ENCODE measurements around the gene CENPP.

Gene CENPP

GRCh38 chr9:92325269-92325990 lies at the start of gene CENPP, which contains the start of gene NOL8:
CENPP (plus strand) TSS chr9:92325953.
NOL8 (minus strand) TSS chr9:92325350; CDS start chr9:92324161, 1,189 bp downstream.
- peak within 1 kb of the TSS; percentile 93 for H3K4me3 ChIP-seq (ENCODE audit: low read depth, low read length)

DNA sequence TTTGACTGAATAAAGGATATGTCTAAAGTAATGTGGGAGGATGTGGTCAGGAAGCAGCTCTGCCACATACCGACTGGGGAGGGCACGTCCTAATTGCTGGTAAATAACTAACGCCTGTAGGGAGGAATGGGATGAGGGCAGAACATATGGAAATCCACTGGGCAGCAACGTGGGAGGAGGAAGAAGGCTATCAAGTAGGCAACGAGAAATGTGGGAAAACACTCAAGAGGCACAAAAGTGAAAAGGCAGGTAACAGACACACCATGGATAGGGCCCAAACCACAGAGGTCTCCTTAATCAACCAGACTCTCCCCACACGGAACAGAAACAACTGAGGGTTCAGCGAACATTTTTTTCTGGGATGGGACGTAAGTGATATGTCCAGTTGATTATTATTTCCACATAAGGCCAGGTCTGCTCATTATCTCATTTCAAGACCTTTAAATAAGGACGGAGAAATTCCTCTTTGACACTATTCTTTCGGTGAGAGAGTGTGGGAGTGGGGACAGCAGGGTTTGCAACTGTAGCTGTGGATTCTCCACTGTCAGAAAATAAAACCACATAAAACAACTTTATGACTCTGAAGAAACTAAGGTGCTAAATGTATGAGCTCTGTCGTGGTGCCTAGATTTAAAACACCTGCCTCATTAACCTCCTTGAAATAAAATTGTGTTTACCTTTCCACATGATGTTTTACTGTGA lies 49.3 kb upstream of the CENPP start:
- H3K4me3 ChIP-seq (ENCODE audit: low read depth, low read length), result no peak overlapping the region

GRCh38 chr9:92278110-92278509 lies 47.6 kb upstream of the CENPP start:
- no peak overlapping the region for H3K4me3 ChIP-seq (ENCODE audit: low read depth, low read length)

GRCh38 chr9:92279302-92279701 lies 46.5 kb upstream of the CENPP start:
- H3K4me3 ChIP-seq (ENCODE audit: low read depth, low read length), result no peak overlapping the region

DNA sequence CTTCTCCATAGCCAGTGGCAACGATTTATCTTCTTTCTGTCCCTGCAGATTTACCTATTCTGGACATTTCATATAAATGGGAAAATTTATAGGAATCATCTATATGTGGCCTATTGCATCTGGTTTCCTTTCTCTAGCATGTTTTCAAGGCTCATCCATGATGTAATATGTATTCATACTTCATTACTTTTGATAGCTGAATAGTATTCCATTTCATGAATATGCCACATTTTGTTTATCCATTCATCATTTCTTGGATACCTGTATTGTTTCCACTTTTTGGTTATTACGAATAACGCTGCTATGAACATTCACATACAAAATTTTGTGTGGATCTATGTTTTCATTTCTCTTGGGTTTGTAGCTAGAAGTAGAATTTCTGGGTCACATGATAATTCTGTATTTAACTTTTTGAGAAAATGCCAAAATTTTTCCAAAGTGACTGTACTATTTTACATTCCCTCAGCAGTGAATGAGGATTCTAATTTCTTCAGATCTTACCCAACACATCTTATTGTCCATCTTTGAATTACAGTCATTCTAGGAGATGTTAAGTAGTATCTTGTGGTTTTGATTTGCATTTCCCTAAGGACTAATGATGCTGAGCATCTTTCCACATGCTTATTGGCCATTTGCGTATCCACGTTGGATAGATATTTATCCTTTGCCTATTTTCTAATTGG lies 35.9 kb upstream of the CENPP start:
- no peak overlapping the region for H3K4me3 ChIP-seq (ENCODE audit: low read depth, low read length)

DNA sequence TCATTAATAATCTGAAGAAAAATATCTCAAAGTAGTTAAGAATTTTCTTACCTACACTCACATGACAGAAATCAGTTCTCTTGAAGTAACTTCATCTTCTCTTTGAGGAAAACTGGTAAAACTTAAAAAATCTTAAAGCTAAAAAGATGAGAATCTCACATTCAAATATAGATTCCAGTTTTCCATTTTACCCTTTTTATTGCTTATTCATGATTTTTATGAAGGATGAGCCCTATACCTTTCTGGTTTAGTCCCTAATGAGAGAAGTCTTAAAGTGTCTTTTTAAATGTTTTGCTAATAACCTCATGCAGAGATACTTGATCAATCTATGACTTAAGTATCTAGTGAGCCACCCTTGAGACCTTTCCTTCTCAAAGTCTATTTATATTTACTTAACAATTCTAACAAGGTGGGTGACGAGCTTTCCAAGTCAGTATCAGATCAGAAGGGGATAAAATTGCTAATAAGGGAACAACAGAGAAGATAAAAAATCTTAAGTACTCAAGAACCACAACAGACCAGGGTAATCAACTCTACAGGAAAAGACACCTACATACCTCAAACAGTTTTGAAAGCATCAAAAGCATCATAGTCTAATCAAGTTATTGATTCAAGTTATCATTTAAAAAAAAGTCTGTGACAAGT lies 34.8 kb upstream of the CENPP start:
- no peak overlapping the region for H3K4me3 ChIP-seq (ENCODE audit: low read depth, low read length)

DNA sequence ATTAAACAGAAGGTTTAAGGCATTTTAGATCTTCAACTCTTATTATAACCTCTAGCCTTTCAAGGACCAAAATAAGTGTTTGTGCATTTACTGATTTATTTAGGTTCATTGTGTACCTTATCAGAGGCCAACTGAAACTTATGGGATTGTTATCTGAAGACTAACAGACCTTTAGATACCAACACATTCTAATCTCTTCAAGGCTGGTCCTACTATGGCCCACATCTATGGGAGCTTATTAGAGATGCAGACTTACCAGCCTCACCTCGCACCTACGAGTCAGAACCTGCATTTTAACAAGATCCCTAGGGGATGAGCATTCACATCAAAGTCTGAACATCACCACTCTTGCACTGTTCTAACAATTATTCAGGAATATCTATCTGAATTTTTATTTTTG lies 34.2 kb upstream of the CENPP start:
- no peak overlapping the region for H3K4me3 ChIP-seq (ENCODE audit: low read depth, low read length)

- H3K4me3 ChIP-seq (ENCODE audit: low read depth, low read length), result peak overlapping the region; percentile 90
Measured at GRCh38 chr9:92292338-92293074, 33.2 kb upstream of the CENPP start.

- H3K4me3 ChIP-seq (ENCODE audit: low read depth, low read length), result peak overlapping the region; percentile 90
Measured at GRCh38 chr9:92293075-92293354, 32.7 kb upstream of the CENPP start.

DNA sequence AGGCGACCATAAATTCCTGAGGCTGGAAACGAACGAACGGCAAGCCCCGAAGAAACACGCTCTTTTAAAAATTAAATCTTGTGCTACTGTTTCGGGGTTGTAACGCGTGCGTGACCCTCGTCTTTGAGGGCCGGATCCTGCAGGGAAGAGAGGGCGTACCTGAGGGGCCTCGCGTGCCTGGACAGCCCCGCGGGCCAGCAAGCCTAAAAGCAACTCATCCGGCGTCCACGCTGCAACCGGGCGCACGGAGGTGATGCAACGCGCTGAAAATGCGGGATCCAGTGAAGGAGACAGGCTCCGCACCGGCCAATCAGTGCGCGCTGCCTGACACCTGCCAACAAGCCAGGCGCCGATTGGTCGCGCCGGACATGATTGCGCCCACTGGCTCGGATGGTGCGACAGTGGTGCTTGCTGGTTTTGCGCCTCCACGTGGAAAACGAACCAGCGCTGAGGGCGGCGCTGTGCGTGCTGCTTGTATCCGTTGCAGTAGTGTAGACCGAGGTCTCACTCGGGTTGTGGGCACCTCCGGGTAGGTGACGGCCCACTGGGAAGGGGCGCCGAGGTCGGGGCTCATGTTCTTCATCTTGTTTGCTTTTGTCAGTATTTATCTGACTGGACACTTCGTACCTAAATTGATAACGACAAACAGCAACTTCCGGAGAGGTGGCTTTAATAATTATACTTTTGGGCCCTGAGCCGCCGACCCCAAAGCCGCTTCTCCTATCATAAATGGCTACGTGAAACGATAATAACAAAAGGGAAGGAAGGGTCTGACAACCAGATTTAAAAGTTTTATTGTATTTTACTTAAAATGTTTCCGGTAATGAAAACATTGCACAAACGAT lies 32.1 kb upstream of the CENPP start, which contains the start of gene IARS1:
TSS of gene IARS1 (minus strand) at position 246 of the 845 bp plus-strand sequence. CDS start 4,278 bp downstream, outside the sequence.
- H3K4me3 ChIP-seq (ENCODE audit: low read depth, low read length), result peak within 1 kb of the TSS; percentile 90

DNA sequence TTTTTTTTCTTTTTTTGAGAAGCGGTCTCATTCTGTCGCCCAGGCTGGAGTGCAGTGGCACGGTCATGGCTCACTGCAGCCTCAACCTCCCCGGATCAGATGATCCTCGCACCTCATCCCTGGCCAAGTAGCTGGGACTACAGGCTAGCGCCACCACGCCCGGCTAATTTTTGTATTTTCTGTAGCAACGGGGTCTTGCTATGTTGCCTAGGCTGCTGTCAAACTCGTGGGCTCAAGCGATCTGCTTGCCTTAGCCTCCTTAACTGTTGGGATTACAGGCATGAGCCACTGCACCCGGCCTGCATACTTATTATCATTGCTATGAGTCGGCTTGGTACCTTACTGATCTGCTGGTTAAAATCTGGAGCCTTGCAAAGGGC lies 31.5 kb upstream of the CENPP start:
- H3K4me3 ChIP-seq (ENCODE audit: low read depth, low read length), result peak overlapping the region; percentile 90

DNA sequence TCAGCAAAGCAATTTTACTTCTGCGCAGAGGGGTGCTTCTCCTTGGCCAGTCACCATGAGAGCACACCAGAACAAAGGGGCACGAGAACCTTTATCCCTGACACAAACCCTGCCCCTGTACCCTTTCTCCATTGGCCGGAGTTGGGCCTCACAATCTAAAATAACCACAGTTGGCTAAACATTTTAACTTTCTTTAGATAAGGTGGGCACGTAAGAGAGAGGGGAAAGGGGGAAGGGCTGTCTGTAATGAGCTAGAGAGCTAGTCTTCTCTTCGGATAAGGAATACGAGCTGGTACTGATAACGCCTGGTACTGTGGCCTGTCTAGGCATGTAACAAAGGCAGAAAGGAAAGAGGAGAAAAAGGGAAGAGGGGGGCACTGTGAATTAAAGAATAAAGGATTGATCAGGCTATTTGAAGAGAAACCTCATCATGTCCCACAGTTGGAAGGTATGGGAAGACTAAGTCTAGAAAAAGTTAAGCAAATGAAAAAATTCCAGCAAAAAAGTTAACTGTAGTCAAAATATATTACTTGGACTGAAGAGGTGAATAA lies 30.4 kb upstream of the CENPP start:
- H3K4me3 ChIP-seq (ENCODE audit: low read depth, low read length), result no peak overlapping the region

GRCh38 chr9:92295827-92296258 lies 29.9 kb upstream of the CENPP start:
- no peak overlapping the region for H3K4me3 ChIP-seq (ENCODE audit: low read depth, low read length)

GRCh38 chr9:92297611-92298010 lies 28.1 kb upstream of the CENPP start:
- no peak overlapping the region for H3K4me3 ChIP-seq (ENCODE audit: low read depth, low read length)

- H3K4me3 ChIP-seq (ENCODE audit: low read depth, low read length), result no peak overlapping the region
Measured at GRCh38 chr9:92298036-92298435, 27.7 kb upstream of the CENPP start.

DNA sequence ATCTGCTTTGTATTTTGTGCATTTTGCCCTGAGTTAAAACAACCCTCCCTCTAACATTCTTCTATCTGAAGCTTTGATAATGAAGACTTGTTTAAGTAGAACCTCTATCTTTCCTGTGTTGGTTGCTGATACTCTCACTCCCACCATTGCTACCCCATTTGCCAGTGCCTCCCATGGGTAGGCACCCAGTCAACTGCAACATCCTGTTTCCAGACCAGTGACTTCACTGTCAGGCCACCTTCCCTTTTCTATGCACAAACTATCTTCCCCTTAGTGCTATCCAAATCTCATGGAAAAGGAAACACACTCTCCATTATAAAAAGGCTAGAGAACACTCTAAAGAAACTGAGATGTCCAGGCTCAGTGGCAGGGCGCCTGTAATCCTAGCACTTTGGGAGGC lies 26.6 kb upstream of the CENPP start:
- H3K4me3 ChIP-seq (ENCODE audit: low read depth, low read length), result no peak overlapping the region

DNA sequence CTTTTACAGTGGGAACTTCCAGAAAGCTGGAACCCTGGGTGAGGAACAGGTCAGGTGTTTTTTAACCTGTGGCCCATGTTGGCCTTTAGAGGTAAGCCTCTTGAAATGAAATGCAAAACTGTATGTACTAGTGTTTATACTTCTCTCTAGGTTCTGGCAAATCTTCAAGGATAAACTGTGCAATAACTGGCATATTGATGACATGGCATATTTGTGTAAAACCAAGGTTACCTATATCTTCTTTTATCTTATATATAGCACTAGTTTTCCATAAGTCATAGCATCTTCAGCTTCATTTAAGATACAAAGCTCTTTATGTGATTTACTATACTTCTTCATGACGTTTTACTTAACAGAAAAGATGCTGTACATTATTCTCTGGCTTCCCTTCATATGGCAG lies 24.8 kb upstream of the CENPP start:
- no peak overlapping the region for H3K4me3 ChIP-seq (ENCODE audit: low read depth, low read length)

DNA sequence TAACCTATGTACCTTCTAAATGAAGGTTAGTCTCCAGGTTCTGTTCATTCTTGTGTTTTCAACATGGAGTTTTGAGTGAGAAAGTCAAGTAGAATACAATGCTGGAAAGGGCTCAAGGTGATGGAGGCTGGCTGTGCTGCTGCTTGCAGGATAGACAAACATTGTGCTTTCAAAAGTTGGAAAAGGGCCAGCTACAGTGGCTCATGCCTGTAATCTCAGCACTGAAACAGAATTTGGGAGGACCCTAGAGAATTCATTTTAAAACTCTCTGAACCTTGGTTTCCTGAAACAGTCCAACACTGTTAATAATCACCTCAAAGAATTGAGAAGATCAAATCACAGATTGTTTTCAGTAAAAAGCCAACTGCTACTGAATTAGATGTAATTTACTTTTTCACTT lies 16.9 kb upstream of the CENPP start:
- H3K4me3 ChIP-seq (ENCODE audit: low read depth, low read length), result no peak overlapping the region

GRCh38 chr9:92310562-92310961 lies 15.2 kb upstream of the CENPP start:
- H3K4me3 ChIP-seq (ENCODE audit: low read depth, low read length), result no peak overlapping the region
